Measurements from ENCODE around the gene PIP4K2C.

DNA sequence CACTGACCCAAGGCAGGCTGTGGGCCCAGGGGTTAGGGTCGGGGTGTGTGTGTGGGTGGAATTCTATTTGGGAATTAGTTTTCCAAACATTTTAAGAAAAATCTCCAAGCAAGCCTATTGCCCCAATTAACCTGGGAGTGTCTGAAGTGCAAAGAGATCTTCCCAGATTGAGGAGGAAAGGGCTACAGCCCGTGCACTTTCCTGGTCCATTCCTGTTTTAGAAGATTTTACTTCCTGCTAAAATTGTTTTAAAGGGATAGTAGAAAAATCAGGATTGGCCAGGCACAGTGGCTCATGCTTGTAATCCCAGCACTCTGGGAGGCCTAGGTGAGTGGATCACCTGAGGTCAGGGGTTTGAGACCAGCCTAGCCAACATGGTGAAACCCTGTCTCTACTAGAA lies 49.3 kb upstream of the PIP4K2C start:
- TF ChIP-seq POLR2AphosphoS5 (IDR thresholded peaks at IDR 0.05; ENCODE audit: low read depth, low read length) (no peak), SIN3A (IDR thresholded peaks at IDR 0.05; ENCODE audit: borderline replicate concordance, insufficient read depth, low read length) (no peak), FOXP2 (optimal IDR thresholded peaks at IDR 0.05; ENCODE audit: borderline replicate concordance, extremely low read depth, extremely low read length, insufficient read depth) (no peak), TAF1 (IDR thresholded peaks at IDR 0.05; ENCODE audit: borderline replicate concordance, insufficient read depth, low read length) (no peak)
- TF ChIP-seq, protein P1, sequence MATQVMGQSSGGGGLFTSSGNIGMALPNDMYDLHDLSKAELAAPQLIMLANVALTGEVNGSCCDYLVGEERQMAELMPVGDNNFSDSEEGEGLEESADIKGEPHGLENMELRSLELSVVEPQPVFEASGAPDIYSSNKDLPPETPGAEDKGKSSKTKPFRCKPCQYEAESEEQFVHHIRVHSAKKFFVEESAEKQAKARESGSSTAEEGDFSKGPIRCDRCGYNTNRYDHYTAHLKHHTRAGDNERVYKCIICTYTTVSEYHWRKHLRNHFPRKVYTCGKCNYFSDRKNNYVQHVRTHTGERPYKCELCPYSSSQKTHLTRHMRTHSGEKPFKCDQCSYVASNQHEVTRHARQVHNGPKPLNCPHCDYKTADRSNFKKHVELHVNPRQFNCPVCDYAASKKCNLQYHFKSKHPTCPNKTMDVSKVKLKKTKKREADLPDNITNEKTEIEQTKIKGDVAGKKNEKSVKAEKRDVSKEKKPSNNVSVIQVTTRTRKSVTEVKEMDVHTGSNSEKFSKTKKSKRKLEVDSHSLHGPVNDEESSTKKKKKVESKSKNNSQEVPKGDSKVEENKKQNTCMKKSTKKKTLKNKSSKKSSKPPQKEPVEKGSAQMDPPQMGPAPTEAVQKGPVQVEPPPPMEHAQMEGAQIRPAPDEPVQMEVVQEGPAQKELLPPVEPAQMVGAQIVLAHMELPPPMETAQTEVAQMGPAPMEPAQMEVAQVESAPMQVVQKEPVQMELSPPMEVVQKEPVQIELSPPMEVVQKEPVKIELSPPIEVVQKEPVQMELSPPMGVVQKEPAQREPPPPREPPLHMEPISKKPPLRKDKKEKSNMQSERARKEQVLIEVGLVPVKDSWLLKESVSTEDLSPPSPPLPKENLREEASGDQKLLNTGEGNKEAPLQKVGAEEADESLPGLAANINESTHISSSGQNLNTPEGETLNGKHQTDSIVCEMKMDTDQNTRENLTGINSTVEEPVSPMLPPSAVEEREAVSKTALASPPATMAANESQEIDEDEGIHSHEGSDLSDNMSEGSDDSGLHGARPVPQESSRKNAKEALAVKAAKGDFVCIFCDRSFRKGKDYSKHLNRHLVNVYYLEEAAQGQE (IDR thresholded peaks at IDR 0.05; ENCODE audit: insufficient read depth in 1 of 2, low read depth in 2 of 2, low read length in 2 of 2) = no peak
